Measurements from ENCODE around the gene MRPS31.

The MRPS31 gene

DNA sequence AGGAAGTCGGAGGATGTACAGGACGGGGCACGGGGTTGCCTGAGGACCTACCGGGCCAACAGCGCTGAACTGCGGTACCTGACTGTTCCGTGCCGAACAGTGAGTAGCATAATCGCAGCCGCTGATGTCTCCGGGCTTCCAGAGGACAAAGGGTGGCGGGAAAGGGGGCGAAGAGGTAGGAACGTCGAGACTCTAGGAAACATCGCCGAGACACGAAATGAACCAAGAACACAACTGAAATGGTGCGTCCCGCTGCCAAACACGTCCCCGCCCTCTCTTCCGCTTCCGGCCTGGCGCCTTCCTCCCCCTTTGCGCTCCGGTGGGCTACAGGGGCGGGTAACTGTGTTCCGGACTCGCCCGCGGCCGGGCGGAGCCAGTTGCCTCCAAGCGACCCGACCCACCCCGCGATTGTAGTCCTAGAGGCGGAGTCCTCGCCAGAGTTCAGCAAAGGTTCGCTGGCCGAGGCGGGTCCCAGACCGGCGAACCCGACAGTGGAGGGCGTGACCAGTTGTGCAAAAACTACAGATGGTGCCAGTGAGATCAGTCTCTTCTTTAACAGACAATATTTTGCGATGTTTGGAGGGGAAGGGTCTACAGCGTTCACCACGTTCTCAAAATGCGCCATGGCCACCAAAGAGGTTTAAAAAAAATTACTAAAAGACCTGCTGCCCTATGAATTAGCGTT is at the start of gene MRPS31:
TSS of gene MRPS31 (minus strand) at position 257 of the 685 bp plus-strand sequence. CDS start at position 203, 54 bp downstream.
- Histone ChIP-seq H3K9ac (ENCODE audit: insufficient read length, low read depth) (peak within 1 kb of the TSS; percentile 97), H3K27me3 (ENCODE audit: insufficient read depth, insufficient read length) (no peaks in the 10 kb centered on the region), H3K4me1 (ENCODE audit: insufficient read depth, insufficient read length) (no peaks in the 10 kb centered on the region), H3K4me3 (ENCODE audit: insufficient read length, low read depth) (peak within 1 kb of the TSS; percentile 98), H3K9me3 (ENCODE audit: insufficient read depth, low read length) (no peaks in the 10 kb centered on the region), H3K36me3 (ENCODE audit: insufficient read depth, insufficient read length, low read length) (peaks cover 6% of the 10 kb centered on the region)
- peak; percentile 86 for DNase-seq (ENCODE audit: low read depth, low spot score)
- TF ChIP-seq SUZ12 (IDR thresholded peaks at IDR 0.05; ENCODE audit: extremely low read depth, insufficient read depth, insufficient read length) (no peak), ZNF274 (IDR thresholded peaks at IDR 0.05; ENCODE audit: low read depth, low read length) (no peak), YY1 (IDR thresholded peaks at IDR 0.05; ENCODE audit: insufficient read depth, insufficient read length) (no peak)

DNA sequence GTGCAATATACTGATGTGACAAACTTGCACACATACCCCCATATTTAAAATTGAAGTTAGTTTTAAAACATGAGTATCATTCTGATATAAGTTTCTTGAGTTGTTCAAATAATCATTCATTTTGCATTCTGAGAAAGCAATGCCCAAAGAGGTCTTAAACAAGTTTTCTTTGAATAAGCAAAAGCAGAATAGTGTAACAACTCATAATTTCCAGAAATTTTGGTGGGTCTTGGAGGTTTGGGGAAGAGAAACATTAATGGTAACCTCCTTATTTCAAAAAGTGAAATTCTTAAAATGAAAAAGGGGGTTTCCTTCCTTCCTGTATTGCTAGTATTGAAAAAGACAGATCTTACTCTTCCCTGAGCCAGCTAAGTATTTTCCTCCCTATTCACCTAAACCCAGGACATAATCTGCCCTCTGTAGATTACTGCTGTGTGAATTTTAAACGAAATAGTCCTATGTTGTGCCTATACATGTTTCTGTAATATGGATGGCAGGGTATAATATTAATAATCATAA is 48.9 kb upstream of the MRPS31 start:
- no peaks in the 10 kb centered on the region for H3K4me1 ChIP-seq (ENCODE audit: insufficient read depth, insufficient read length)
- peaks cover 2% of the 10 kb centered on the region for H3K36me3 ChIP-seq (ENCODE audit: insufficient read depth, insufficient read length, low read length)
- no peak overlapping the region for H3K9ac ChIP-seq (ENCODE audit: insufficient read length, low read depth)
- H3K9me3 ChIP-seq (ENCODE audit: insufficient read depth, low read length) = no peaks in the 10 kb centered on the region; the same call in 1 of the 2 replicates
- DNase-seq (ENCODE audit: low read depth, low spot score) = no peak
- TF ChIP-seq YY1 (IDR thresholded peaks at IDR 0.05; ENCODE audit: insufficient read depth, insufficient read length) = no peak
- no peak for TF ChIP-seq SUZ12 (IDR thresholded peaks at IDR 0.05; ENCODE audit: extremely low read depth, insufficient read depth, insufficient read length)
- no peak for TF ChIP-seq ZNF274 (IDR thresholded peaks at IDR 0.05; ENCODE audit: low read depth, low read length)
- no peak overlapping the region for H3K4me3 ChIP-seq (ENCODE audit: insufficient read length, low read depth)
- no peaks in the 10 kb centered on the region for H3K27me3 ChIP-seq (ENCODE audit: insufficient read depth, insufficient read length)

GRCh38 chr13:40818926-40819325 is 47.9 kb upstream of the MRPS31 start:
- no peaks in the 10 kb centered on the region for H3K27me3 ChIP-seq (ENCODE audit: insufficient read depth, insufficient read length)
- no peak for DNase-seq (ENCODE audit: low read depth, low spot score)
- no peak overlapping the region for H3K4me3 ChIP-seq (ENCODE audit: insufficient read length, low read depth)
- H3K9me3 ChIP-seq (ENCODE audit: insufficient read depth, low read length) = peaks cover 7% of the 10 kb centered on the region; the same call in 1 of the 2 replicates
- no peaks in the 10 kb centered on the region for H3K4me1 ChIP-seq (ENCODE audit: insufficient read depth, insufficient read length)
- TF ChIP-seq ZNF274 (IDR thresholded peaks at IDR 0.05; ENCODE audit: low read depth, low read length) (no peak), YY1 (IDR thresholded peaks at IDR 0.05; ENCODE audit: insufficient read depth, insufficient read length) (no peak), SUZ12 (IDR thresholded peaks at IDR 0.05; ENCODE audit: extremely low read depth, insufficient read depth, insufficient read length) (no peak)
- no peak overlapping the region for H3K9ac ChIP-seq (ENCODE audit: insufficient read length, low read depth)
- peaks cover 2% of the 10 kb centered on the region for H3K36me3 ChIP-seq (ENCODE audit: insufficient read depth, insufficient read length, low read length)

- no peak for DNase-seq (ENCODE audit: low read depth, low spot score)
- Histone ChIP-seq H3K4me1 (ENCODE audit: insufficient read depth, insufficient read length) (peaks cover 2% of the 10 kb centered on the region), H3K9me3 (ENCODE audit: insufficient read depth, low read length) (peaks cover 16% of the 10 kb centered on the region; the same call in 1 of the 2 replicates), H3K4me3 (ENCODE audit: insufficient read length, low read depth) (no peak overlapping the region), H3K27me3 (ENCODE audit: insufficient read depth, insufficient read length) (no peaks in the 10 kb centered on the region), H3K9ac (ENCODE audit: insufficient read length, low read depth) (no peak overlapping the region), H3K36me3 (ENCODE audit: insufficient read depth, insufficient read length, low read length) (peaks cover 29% of the 10 kb centered on the region)
- TF ChIP-seq SUZ12 (IDR thresholded peaks at IDR 0.05; ENCODE audit: extremely low read depth, insufficient read depth, insufficient read length) (no peak), ZNF274 (IDR thresholded peaks at IDR 0.05; ENCODE audit: low read depth, low read length) (no peak), YY1 (IDR thresholded peaks at IDR 0.05; ENCODE audit: insufficient read depth, insufficient read length) (no peak)
Measured at GRCh38 chr13:40814803-40815202, 43.8 kb upstream of the MRPS31 start.

DNA sequence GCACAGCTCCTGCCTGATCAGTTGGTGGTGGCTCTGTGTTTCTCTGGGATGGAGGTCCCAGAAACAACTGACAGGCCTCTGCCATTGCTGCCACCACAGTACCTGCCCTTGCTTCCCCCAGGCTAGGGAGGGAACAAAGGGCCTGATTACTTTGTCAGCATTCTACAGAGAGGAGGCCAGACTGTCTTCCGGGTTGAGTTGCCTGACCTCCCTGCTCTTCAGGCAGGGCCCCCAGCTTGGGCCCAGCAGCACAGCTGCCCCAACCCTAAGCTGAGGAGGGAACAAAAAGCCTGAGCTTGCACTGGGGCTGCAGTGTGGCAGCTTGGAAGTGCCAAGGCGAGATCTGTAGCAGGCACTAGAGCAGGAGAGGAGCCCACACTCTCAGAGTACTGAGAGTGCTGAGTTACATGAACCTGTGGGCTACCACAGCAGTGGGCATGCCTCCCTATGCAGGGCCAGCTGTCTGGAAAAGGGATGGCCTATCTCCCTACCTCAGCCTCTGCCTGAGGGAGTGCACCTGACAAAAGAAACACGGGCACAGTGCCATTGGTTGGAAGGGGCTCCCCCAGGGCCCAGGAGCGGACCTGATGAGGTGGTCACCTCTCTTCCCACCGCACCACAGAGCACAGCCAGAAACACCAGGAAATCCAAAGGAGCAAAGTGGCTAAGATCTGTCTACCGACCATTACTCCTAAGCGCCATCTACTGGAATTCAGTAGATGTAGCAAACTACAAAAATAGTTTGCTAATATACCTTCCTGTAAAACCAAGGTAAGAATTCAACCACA is 42.9 kb upstream of the MRPS31 start:
- Histone ChIP-seq H3K36me3 (ENCODE audit: insufficient read depth, insufficient read length, low read length) (peaks cover 38% of the 10 kb centered on the region), H3K27me3 (ENCODE audit: insufficient read depth, insufficient read length) (no peaks in the 10 kb centered on the region), H3K9ac (ENCODE audit: insufficient read length, low read depth) (no peak overlapping the region), H3K9me3 (ENCODE audit: insufficient read depth, low read length) (peaks cover 16% of the 10 kb centered on the region; the same call in 1 of the 2 replicates), H3K4me1 (ENCODE audit: insufficient read depth, insufficient read length) (peaks cover 2% of the 10 kb centered on the region), H3K4me3 (ENCODE audit: insufficient read length, low read depth) (no peak overlapping the region)
- DNase-seq (ENCODE audit: low read depth, low spot score) = peak; percentile 8
- TF ChIP-seq YY1 (IDR thresholded peaks at IDR 0.05; ENCODE audit: insufficient read depth, insufficient read length) (no peak), SUZ12 (IDR thresholded peaks at IDR 0.05; ENCODE audit: extremely low read depth, insufficient read depth, insufficient read length) (no peak), ZNF274 (IDR thresholded peaks at IDR 0.05; ENCODE audit: low read depth, low read length) (no peak)

GRCh38 chr13:40812724-40813445 is 41.9 kb upstream of the MRPS31 start:
- Histone ChIP-seq H3K9ac (ENCODE audit: insufficient read length, low read depth) (no peak overlapping the region), H3K4me1 (ENCODE audit: insufficient read depth, insufficient read length) (peaks cover 2% of the 10 kb centered on the region), H3K27me3 (ENCODE audit: insufficient read depth, insufficient read length) (no peaks in the 10 kb centered on the region), H3K4me3 (ENCODE audit: insufficient read length, low read depth) (no peak overlapping the region), H3K9me3 (ENCODE audit: insufficient read depth, low read length) (peaks cover 16% of the 10 kb centered on the region; the same call in 1 of the 2 replicates), H3K36me3 (ENCODE audit: insufficient read depth, insufficient read length, low read length) (peaks cover 43% of the 10 kb centered on the region)
- TF ChIP-seq YY1 (IDR thresholded peaks at IDR 0.05; ENCODE audit: insufficient read depth, insufficient read length) (no peak), SUZ12 (IDR thresholded peaks at IDR 0.05; ENCODE audit: extremely low read depth, insufficient read depth, insufficient read length) (no peak), ZNF274 (IDR thresholded peaks at IDR 0.05; ENCODE audit: low read depth, low read length) (no peak)
- no peak for DNase-seq (ENCODE audit: low read depth, low spot score)

Data from NT2/D1 (cell line).